GM12872 (cell line): ENCODE data around the gene CIT.
A peak's percentile ranks its signal among the peaks of the same experiment; 100 is the strongest.

Experiments used
- CTCF ChIP-seq: IDR thresholded peaks from 3 replicates; pipeline ENCODE4 v1.5.1; 2011; ENCODE audit warnings: low read depth, mild to moderate bottlenecking, low read length, moderate library complexity; ENCODE audit not compliant: insufficient read depth

CIT gene

GRCh38 chr12:119659289-119659897, 217.7 kb downstream of the CIT start:
- TF ChIP-seq CTCF, result peak; percentile 82

GRCh38 chr12:119652665-119653064, 224.5 kb downstream of the CIT start:
- TF ChIP-seq CTCF, result no peak

- TF ChIP-seq CTCF, result peak; percentile 75
These were observed 227.8 kb downstream of the CIT start for GRCh38 chr12:119649202-119649808.

- TF ChIP-seq CTCF, result no peak
These were observed 231.5 kb downstream of the CIT start for GRCh38 chr12:119645535-119646059.

- no peak for TF ChIP-seq CTCF
These were observed 232.2 kb downstream of the CIT start for GRCh38 chr12:119644930-119645329.

GRCh38 chr12:119642986-119643385, 234.1 kb downstream of the CIT start:
- TF ChIP-seq CTCF, result peak; percentile 43; the same call in 2 of the 3 replicates
